GM06990 (cell line): Measurements from ENCODE around the gene TMEM8B.

Experiments used
- DNase-seq: peaks from one replicate; pipeline ENCODE4 v3.0.0-alpha.2; 2011; ENCODE audit not compliant: insufficient read length; ENCODE audit errors: extremely low read depth
- H3K27me3 ChIP-seq: replicated peaks from 2 replicates; pipeline ENCODE4 v1.6.0; 2011; ENCODE audit warnings: low read length; ENCODE audit not compliant: control insufficient read depth, insufficient read depth
- H3K36me3 ChIP-seq: 2 replicates; pipeline ENCODE4 v1.5.1; 2011; ENCODE audit warnings: low read length; ENCODE audit not compliant: control insufficient read depth, insufficient read depth
- H3K4me3 ChIP-seq: replicated peaks from 2 replicates; pipeline ENCODE4 v1.5.1; 2011; ENCODE audit warnings: low read depth, mild to moderate bottlenecking, control low read depth, low read length
- CTCF ChIP-seq: IDR thresholded peaks from 2 replicates; pipeline ENCODE4 v1.5.1; 2011; ENCODE audit warnings: low read length, control low read depth, mild to moderate bottlenecking, inconsistent platforms; ENCODE audit not compliant: insufficient read depth, poor library complexity, severe bottlenecking

The TMEM8B gene

GRCh38 chr9:35839926-35840325 lies 10.9 kb downstream of the TMEM8B start:
- H3K27me3 ChIP-seq, result no peaks in the 10 kb centered on the region
- DNase-seq, result no peak
- TF ChIP-seq CTCF, result no peak
- H3K36me3 ChIP-seq, result no peaks in the 10 kb centered on the region
- no peak overlapping the region for H3K4me3 ChIP-seq

- no peak for TF ChIP-seq CTCF
- DNase-seq, result no peak
- no peaks in the 10 kb centered on the region for H3K36me3 ChIP-seq
- H3K4me3 ChIP-seq, result no peak overlapping the region
- no peaks in the 10 kb centered on the region for H3K27me3 ChIP-seq
These were observed 12.0 kb downstream of the TMEM8B start for GRCh38 chr9:35840881-35841644.

- H3K36me3 ChIP-seq, result no peaks in the 10 kb centered on the region
- no peak for DNase-seq
- no peak for TF ChIP-seq CTCF
- H3K4me3 ChIP-seq, result no peak overlapping the region
- no peaks in the 10 kb centered on the region for H3K27me3 ChIP-seq
These were observed 12.5 kb downstream of the TMEM8B start for GRCh38 chr9:35841645-35841900.

GRCh38 chr9:35842020-35842745 lies 13.2 kb downstream of the TMEM8B start:
- no peak for DNase-seq
- Histone ChIP-seq H3K36me3 (no peaks in the 10 kb centered on the region), H3K4me3 (no peak overlapping the region), H3K27me3 (no peaks in the 10 kb centered on the region)
- TF ChIP-seq CTCF, result no peak

- peak; percentile 42 for DNase-seq
- Histone ChIP-seq H3K4me3 (no peak overlapping the region), H3K36me3 (no peaks in the 10 kb centered on the region), H3K27me3 (no peaks in the 10 kb centered on the region)
- no peak for TF ChIP-seq CTCF
These were observed 13.8 kb downstream of the TMEM8B start for GRCh38 chr9:35842795-35843194.
